Tibial nerve (tissue), 4 donors: Measurements from ENCODE around the gene NF2. TPM values are rescaled to one million over a fixed set of nuclear protein-coding genes. Genes with fewer than 3 reads are reported as not detected.

Source experiments
- DNase-seq, 2 donors: peaks; one replicate each; pipeline ENCODE4 v3.0.0-alpha.2; 2019; ENCODE audit warnings: low spot score in 2 of 2
- H3K27ac ChIP-seq, 4 donors: fragments of 200-600 bp; sonication (generic) in 3 of 4; one replicate each; pipeline ENCODE4 v1.5.1; 2017 to 2019; ENCODE audit warnings: mild to moderate bottlenecking in 1 of 4
- H3K27me3 ChIP-seq, 2 donors: fragments of 200-600 bp; sonication (generic) in 1 of 2; one replicate each; pipeline versions ENCODE4 v1.5.1 to v1.6.0; 2017 to 2019
- H3K36me3 ChIP-seq, 3 donors: fragments of 200-600 bp; sonication (generic); one replicate each; pipeline ENCODE4 v1.5.1; 2018 to 2019
- H3K4me1 ChIP-seq, 4 donors: fragments of 200-600 bp; sonication (generic) in 3 of 4; one replicate each; pipeline ENCODE4 v1.5.1; 2017 to 2019
- H3K4me3 ChIP-seq, 4 donors: fragments of 200-600 bp; sonication (generic) in 3 of 4; one replicate each; pipeline ENCODE4 v1.5.1; 2017 to 2019; ENCODE audit warnings: mild to moderate bottlenecking in 1 of 4, moderate library complexity in 1 of 4
- H3K9me3 ChIP-seq, 4 donors: fragments of 200-600 bp; sonication (generic) in 3 of 4; one replicate each; pipeline ENCODE4 v1.5.1; 2017 to 2019
- EP300 ChIP-seq, 2 donors: sonication (generic); formaldehyde crosslinking; IDR thresholded peaks; one replicate each; pipeline ENCODE4 v1.6.1; 2017; ENCODE audit warnings: antibody characterized with exemption in 2 of 2, mild to moderate bottlenecking in 1 of 2
- POLR2A ChIP-seq, 2 donors: fragments of 450-650 bp; IDR thresholded peaks; one replicate each; pipeline ENCODE4 v1.6.1; 2017; ENCODE audit warnings: antibody characterized with exemption in 2 of 2, mild to moderate bottlenecking in 2 of 2, moderate library complexity in 2 of 2
- WGBS, 2 donors: methylation state at CpG; one replicate each; pipeline ENCODE4 v1.1.5; 2018; 5-methylcytosine and 5-hydroxymethylcytosine counted together
- total RNA-seq, 4 donors: library from RNA; depleted of rRNA; stranded (reverse); fragments of >200 nt; gene quantifications; one replicate each; pipeline ENCODE4 v1.1.0, GENCODE V29; 2016
- TF ChIP-seq, protein P1 (sequence below), 5 experiments: fragments of 200-600 bp in 3 of 5; fragments of 450-650 bp in 2 of 5; sonication (generic) in 3 of 5; IDR thresholded peaks; one replicate each; pipeline ENCODE4 v1.5.1; 2016 to 2019; ENCODE audit warnings: antibody characterized with exemption in 5 of 5, mild to moderate bottlenecking in 3 of 5, moderate library complexity in 2 of 5

The NF2 gene
- total RNA-seq, 4 donors from 2014 or later = 24.9 to 39.0 (median 28.8) TPM

- H3K4me3 ChIP-seq = no peak overlapping the region
- TF ChIP-seq, protein P1, sequence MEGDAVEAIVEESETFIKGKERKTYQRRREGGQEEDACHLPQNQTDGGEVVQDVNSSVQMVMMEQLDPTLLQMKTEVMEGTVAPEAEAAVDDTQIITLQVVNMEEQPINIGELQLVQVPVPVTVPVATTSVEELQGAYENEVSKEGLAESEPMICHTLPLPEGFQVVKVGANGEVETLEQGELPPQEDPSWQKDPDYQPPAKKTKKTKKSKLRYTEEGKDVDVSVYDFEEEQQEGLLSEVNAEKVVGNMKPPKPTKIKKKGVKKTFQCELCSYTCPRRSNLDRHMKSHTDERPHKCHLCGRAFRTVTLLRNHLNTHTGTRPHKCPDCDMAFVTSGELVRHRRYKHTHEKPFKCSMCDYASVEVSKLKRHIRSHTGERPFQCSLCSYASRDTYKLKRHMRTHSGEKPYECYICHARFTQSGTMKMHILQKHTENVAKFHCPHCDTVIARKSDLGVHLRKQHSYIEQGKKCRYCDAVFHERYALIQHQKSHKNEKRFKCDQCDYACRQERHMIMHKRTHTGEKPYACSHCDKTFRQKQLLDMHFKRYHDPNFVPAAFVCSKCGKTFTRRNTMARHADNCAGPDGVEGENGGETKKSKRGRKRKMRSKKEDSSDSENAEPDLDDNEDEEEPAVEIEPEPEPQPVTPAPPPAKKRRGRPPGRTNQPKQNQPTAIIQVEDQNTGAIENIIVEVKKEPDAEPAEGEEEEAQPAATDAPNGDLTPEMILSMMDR (IDR thresholded peaks at IDR 0.05) = no peak
- TF ChIP-seq POLR2A (IDR thresholded peaks at IDR 0.05) (no peak), EP300 (IDR thresholded peaks at IDR 0.05) (no peak)
- H3K27me3 ChIP-seq = peaks cover 0 to 29% of the 10 kb centered on the region in 2 donors
- no peak for DNase-seq
- peaks cover 0 to 74% (median 39%) of the 10 kb centered on the region in 4 donors for H3K4me1 ChIP-seq
- 25 to 38% methylated on average over 7 of the region's 7 CpGs for WGBS, 2 donors
- peak overlapping the region; percentile 31 to 83 (median 64) for H3K27ac ChIP-seq
- H3K9me3 ChIP-seq = no peaks in the 10 kb centered on the region
- no peaks in the 10 kb centered on the region for H3K36me3 ChIP-seq
These were observed 100.2 kb downstream of the NF2 start for GRCh38 chr22:29703569-29704195.

- peaks cover 0 to 74% (median 39%) of the 10 kb centered on the region in 4 donors for H3K4me1 ChIP-seq
- H3K36me3 ChIP-seq = no peaks in the 10 kb centered on the region
- 5 to 21% methylated on average over 12 to 13 of the region's 14 CpGs for WGBS, 2 donors
- DNase-seq = peak; percentile 16 to 26
- TF ChIP-seq EP300 (IDR thresholded peaks at IDR 0.05) = no peak
- TF ChIP-seq, protein P1 (IDR thresholded peaks at IDR 0.05) = no peak
- no peak for TF ChIP-seq POLR2A (IDR thresholded peaks at IDR 0.05)
- peaks cover 0 to 30% of the 10 kb centered on the region in 2 donors for H3K27me3 ChIP-seq
- H3K9me3 ChIP-seq = no peaks in the 10 kb centered on the region
- H3K4me3 ChIP-seq = peak overlapping the region in 1 of 4 donors; percentile 22
- H3K27ac ChIP-seq = peak overlapping the region; percentile 46 to 83 (median 66)
These were observed 101.3 kb downstream of the NF2 start for GRCh38 chr22:29704528-29705285.

GRCh38 chr22:29705651-29706050 is 102.2 kb downstream of the NF2 start:
- Histone ChIP-seq H3K9me3 (no peaks in the 10 kb centered on the region), H3K27ac (peak overlapping the region; percentile 46 to 83 (median 66)), H3K36me3 (no peaks in the 10 kb centered on the region), H3K4me3 (no peak overlapping the region), H3K27me3 (peaks cover 0 to 33% of the 10 kb centered on the region in 2 donors), H3K4me1 (peaks cover 0 to 66% (median 38%) of the 10 kb centered on the region in 4 donors)
- no peak for DNase-seq
- TF ChIP-seq, protein P1 (IDR thresholded peaks at IDR 0.05) = no peak
- no peak for TF ChIP-seq EP300 (IDR thresholded peaks at IDR 0.05)
- WGBS, 2 donors = 53 to 69% methylated on average over 5 to 6 of the region's 7 CpGs

GRCh38 chr22:29706486-29706885 is 103.1 kb downstream of the NF2 start:
- peaks cover 0 to 57% (median 34%) of the 10 kb centered on the region in 4 donors for H3K4me1 ChIP-seq
- no peak overlapping the region for H3K4me3 ChIP-seq
- TF ChIP-seq EP300 (IDR thresholded peaks at IDR 0.05) (no peak), POLR2A (IDR thresholded peaks at IDR 0.05) (no peak)
- TF ChIP-seq, protein P1 (IDR thresholded peaks at IDR 0.05) = no peak
- 42 to 46% methylated on average over 9 of the region's 9 CpGs for WGBS, 2 donors
- no peak for DNase-seq
- peaks cover 0 to 26% of the 10 kb centered on the region in 2 donors for H3K27me3 ChIP-seq
- no peaks in the 10 kb centered on the region for H3K9me3 ChIP-seq
- H3K27ac ChIP-seq = peak overlapping the region in 2 of 4 donors; percentile 10 to 83
- H3K36me3 ChIP-seq = no peaks in the 10 kb centered on the region

DNA sequence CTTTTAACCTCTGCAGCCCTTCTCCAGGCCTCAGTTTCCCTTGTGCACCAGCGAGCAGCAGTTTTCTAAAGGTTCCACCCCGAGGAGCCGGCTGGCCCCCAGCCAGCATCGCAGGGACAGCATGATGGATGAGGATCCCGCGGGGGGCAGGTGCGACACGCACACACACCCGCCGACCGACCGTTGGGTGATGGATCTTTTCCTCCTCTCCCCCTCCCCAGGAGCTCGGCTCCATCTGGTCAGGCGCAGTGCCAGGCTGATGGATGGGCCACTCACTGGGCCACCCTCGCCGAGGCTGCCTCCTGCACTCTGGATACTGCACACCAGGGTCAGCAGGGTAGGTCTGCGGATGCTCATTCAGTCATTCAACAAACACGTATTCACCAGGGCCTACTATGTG is 103.6 kb downstream of the NF2 start:
- TF ChIP-seq POLR2A (IDR thresholded peaks at IDR 0.05) (no peak), EP300 (IDR thresholded peaks at IDR 0.05) (no peak)
- TF ChIP-seq, protein P1 (IDR thresholded peaks at IDR 0.05) = no peak
- 62 to 63% methylated on average over 18 of the region's 18 CpGs for WGBS, 2 donors
- peaks cover 0 to 56% (median 34%) of the 10 kb centered on the region in 4 donors for H3K4me1 ChIP-seq
- peaks cover 0 to 23% of the 10 kb centered on the region in 2 donors for H3K27me3 ChIP-seq
- H3K4me3 ChIP-seq = no peak overlapping the region
- H3K9me3 ChIP-seq = no peaks in the 10 kb centered on the region
- H3K36me3 ChIP-seq = no peaks in the 10 kb centered on the region
- DNase-seq = no peak
- H3K27ac ChIP-seq = peak overlapping the region in 1 of 4 donors; percentile 83
